ENCODE data around the gene TAPT1. TPM values are rescaled to one million over a fixed set of nuclear protein-coding genes. Genes with fewer than 3 reads are reported as not detected.
A peak's percentile ranks its signal among the peaks of the same experiment; 100 is the strongest.

Gene TAPT1
- total and polyA plus RNA-seq, 4 donors = 7.0 to 56.8 (median 35.7) TPM

- H3K27ac ChIP-seq (ENCODE audit: low read depth in 1 of 2, low read length in 2 of 2) = peak overlapping the region; percentile 60 to 98
- no peaks in the 10 kb centered on the region for H3K9me3 ChIP-seq (ENCODE audit: control insufficient read depth, low read length)
- peaks cover 2 to 11% of the 10 kb centered on the region in 2 donors for H3K4me1 ChIP-seq (ENCODE audit: control insufficient read depth in 1 of 2, insufficient read depth in 2 of 2, low read length in 2 of 2)
- no peaks in the 10 kb centered on the region for H3K36me3 ChIP-seq (ENCODE audit: control insufficient read depth in 1 of 2, insufficient read depth in 2 of 2, low read length in 1 of 2)
- DNase-seq (peak; percentile 69 to 85), ATAC-seq (ENCODE audit: low FRiP score) (peak; percentile 71)
- H3K27me3 ChIP-seq (ENCODE audit: control insufficient read depth in 1 of 2, insufficient read depth in 2 of 2, low read length in 1 of 2) = no peaks in the 10 kb centered on the region
- intact Hi-C loops (cut with DNase I) = no loop called here
- peak overlapping the region; percentile 97 to 98 for H3K4me3 ChIP-seq (ENCODE audit: low read length in 2 of 2)
- WGBS, 2 donors = 0 to 1% methylated on average over 42 to 57 of the region's 57 CpGs
These were observed 668 bp upstream of the TAPT1 start for GRCh38 chr4:16226816-16227461.

DNA sequence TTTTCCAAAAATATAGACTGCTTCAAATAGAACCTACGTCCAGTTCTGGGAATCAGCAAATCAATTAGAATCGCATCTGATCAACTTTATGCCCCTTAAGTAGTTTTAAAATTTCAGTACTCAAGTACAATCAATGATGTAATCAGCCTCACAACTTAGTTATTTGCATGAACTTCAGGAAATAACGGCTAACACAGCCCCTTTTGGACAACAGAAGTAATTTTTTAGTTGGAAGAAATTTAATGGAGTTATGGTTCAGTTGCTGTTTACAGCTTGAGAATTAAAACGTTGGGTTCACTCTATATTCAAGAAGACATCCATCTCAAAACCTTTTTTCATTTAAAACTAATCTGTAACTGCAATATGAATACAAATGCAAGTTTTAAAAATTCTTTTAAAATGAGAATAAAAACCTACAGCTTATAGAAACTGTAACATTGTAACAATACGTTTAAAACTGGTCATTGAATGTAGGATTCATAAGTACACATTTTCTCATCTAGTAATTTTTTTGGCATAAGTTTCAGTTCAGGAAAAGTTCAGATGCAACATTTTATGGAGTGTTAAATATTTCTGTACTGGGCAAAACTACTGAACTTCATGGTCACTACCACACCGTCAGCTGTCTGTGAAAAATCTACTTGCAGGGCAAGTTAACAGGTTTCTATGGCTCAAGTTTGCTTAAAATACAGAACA is 956 bp downstream of the TAPT1 start:
- Histone ChIP-seq H3K36me3 (ENCODE audit: control insufficient read depth in 1 of 2, insufficient read depth in 2 of 2, low read length in 1 of 2) (no peaks in the 10 kb centered on the region), H3K9me3 (ENCODE audit: control insufficient read depth, low read length) (no peaks in the 10 kb centered on the region), H3K4me3 (ENCODE audit: low read length in 2 of 2) (peak overlapping the region; percentile 97 to 98), H3K27me3 (ENCODE audit: control insufficient read depth in 1 of 2, insufficient read depth in 2 of 2, low read length in 1 of 2) (no peaks in the 10 kb centered on the region), H3K4me1 (ENCODE audit: control insufficient read depth in 1 of 2, insufficient read depth in 2 of 2, low read length in 2 of 2) (peaks cover 1 to 11% of the 10 kb centered on the region in 2 donors), H3K27ac (ENCODE audit: low read depth in 1 of 2, low read length in 2 of 2) (peak overlapping the region; percentile 94 to 98)
- no peak for ATAC-seq (ENCODE audit: low FRiP score)
- intact Hi-C loops (cut with DNase I) = no loop called here
- DNase-seq = no peak
- 6% methylated on average over 6 of the region's 6 CpGs for WGBS, 2 donors

DNA sequence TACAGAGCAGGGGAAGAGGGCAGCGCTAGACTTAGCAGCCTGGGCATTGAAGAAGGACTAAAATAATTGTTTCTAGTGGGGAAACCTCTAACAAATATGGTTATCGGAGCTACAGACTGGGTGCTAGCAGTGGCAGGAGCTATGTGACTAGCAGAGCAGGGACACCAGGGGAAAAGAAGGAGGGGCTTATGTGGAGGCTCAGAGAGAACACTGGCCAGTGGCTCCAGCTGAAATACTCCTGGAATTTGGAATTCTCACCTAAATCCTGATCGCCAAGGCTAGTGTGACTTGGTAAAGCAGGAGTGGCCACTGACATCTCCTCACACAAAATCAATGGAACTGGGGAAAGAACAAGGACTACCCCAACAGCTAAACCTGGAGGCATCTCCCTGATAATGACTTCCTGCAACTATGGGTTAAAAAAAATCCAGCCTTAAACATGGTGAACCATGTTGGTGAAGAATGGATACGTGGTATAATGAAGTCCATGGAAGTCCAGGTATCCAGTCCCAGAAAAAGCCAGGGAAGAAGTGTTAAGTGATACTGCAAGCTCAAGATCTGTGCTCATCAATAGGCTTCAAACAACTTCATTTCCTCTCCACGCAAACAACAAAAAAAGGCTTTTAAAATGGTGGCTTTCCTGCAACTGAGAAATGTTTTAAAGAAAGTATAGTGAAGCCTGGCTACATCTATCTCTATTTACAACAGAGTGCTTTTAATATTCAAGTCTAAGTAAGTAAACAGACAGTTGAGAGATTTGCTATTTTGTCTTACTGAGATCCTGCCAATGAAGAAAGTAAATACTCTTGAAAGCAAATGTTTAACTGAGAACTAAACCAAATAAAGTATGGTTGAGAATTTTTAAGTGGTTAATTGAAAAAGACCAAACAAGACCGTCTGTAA is 1.8 kb downstream of the TAPT1 start:
- Histone ChIP-seq H3K4me1 (ENCODE audit: control insufficient read depth in 1 of 2, insufficient read depth in 2 of 2, low read length in 2 of 2) (peaks cover 0 to 11% of the 10 kb centered on the region in 2 donors), H3K9me3 (ENCODE audit: control insufficient read depth, low read length) (no peaks in the 10 kb centered on the region), H3K4me3 (ENCODE audit: low read length in 2 of 2) (peak overlapping the region; percentile 38 to 48), H3K27me3 (ENCODE audit: control insufficient read depth in 1 of 2, insufficient read depth in 2 of 2, low read length in 1 of 2) (no peaks in the 10 kb centered on the region), H3K27ac (ENCODE audit: low read depth in 1 of 2, low read length in 2 of 2) (peak overlapping the region in 1 of 2 donors; percentile 7), H3K36me3 (ENCODE audit: control insufficient read depth in 1 of 2, insufficient read depth in 2 of 2, low read length in 1 of 2) (no peaks in the 10 kb centered on the region)
- intact Hi-C loops (cut with DNase I) = no loop called here
- no peak for DNase-seq
- 53 to 54% methylated on average over 6 of the region's 6 CpGs for WGBS, 2 donors
- no peak for ATAC-seq (ENCODE audit: low FRiP score)

GRCh38 chr4:16222957-16223527 is 3.2 kb downstream of the TAPT1 start:
- intact Hi-C loops (cut with DNase I) = no loop called here
- H3K4me3 ChIP-seq (ENCODE audit: low read length in 2 of 2) = no peak overlapping the region
- peaks cover 0 to 13% of the 10 kb centered on the region in 2 donors for H3K4me1 ChIP-seq (ENCODE audit: control insufficient read depth in 1 of 2, insufficient read depth in 2 of 2, low read length in 2 of 2)

DNA sequence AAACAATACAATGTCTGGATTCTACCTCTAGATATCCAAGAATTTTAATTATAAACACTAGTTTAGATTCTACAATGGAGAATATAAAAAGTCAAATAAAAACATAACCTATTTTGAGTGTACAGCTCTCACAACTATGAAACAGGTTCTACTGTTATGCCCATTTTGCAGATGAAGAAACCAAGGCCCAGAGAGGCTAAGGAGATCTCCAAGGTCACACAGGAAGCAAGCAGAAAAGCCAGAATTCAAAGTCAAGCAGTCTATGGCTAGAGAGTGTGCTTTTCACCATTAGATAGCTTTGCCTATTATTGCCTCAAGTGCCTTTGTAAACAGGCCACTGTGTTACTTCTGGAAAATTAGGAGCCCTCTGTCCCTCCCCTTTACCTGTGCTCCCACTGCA is 7.3 kb downstream of the TAPT1 start:
- ATAC-seq (ENCODE audit: low FRiP score) = no peak
- intact Hi-C loops (cut with DNase I) = no loop called here

More at GRCh38 chr4:16222957-16223527, 3.2 kb downstream of the TAPT1 start:
- no peak overlapping the region for H3K27ac ChIP-seq (ENCODE audit: low read depth in 1 of 2, low read length in 2 of 2)
- ATAC-seq (ENCODE audit: low FRiP score) = no peak
- DNase-seq = no peak
- no peaks in the 10 kb centered on the region for H3K27me3 ChIP-seq (ENCODE audit: control insufficient read depth in 1 of 2, insufficient read depth in 2 of 2, low read length in 1 of 2)
- no peaks in the 10 kb centered on the region for H3K9me3 ChIP-seq (ENCODE audit: control insufficient read depth, low read length)
- no peaks in the 10 kb centered on the region for H3K36me3 ChIP-seq (ENCODE audit: control insufficient read depth in 1 of 2, insufficient read depth in 2 of 2, low read length in 1 of 2)

GRCh38 chr4:16217300-16218051 is 8.8 kb downstream of the TAPT1 start:
- WGBS, 2 donors = 70 to 75% methylated on average over 6 of the region's 6 CpGs
- no peak for ATAC-seq (ENCODE audit: low FRiP score)
- Histone ChIP-seq H3K4me1 (ENCODE audit: control insufficient read depth in 1 of 2, insufficient read depth in 2 of 2, low read length in 2 of 2) (peaks cover 3 to 4% of the 10 kb centered on the region in 2 donors), H3K27ac (ENCODE audit: low read depth in 1 of 2, low read length in 2 of 2) (no peak overlapping the region), H3K4me3 (ENCODE audit: low read length in 2 of 2) (no peak overlapping the region), H3K9me3 (ENCODE audit: control insufficient read depth, low read length) (no peaks in the 10 kb centered on the region), H3K36me3 (ENCODE audit: control insufficient read depth in 1 of 2, insufficient read depth in 2 of 2, low read length in 1 of 2) (peaks cover 0 to 3% of the 10 kb centered on the region in 2 donors), H3K27me3 (ENCODE audit: control insufficient read depth in 1 of 2, insufficient read depth in 2 of 2, low read length in 1 of 2) (no peaks in the 10 kb centered on the region)
- DNase-seq = no peak
- intact Hi-C loops (cut with DNase I) = no loop called here

More for the DNA sequence above, 7.3 kb downstream of the TAPT1 start:
- H3K4me1 ChIP-seq (ENCODE audit: control insufficient read depth in 1 of 2, insufficient read depth in 2 of 2, low read length in 2 of 2) = peaks cover 3 to 10% of the 10 kb centered on the region in 2 donors
- H3K36me3 ChIP-seq (ENCODE audit: control insufficient read depth in 1 of 2, insufficient read depth in 2 of 2, low read length in 1 of 2) = peaks cover 0 to 3% of the 10 kb centered on the region in 2 donors
- H3K4me3 ChIP-seq (ENCODE audit: low read length in 2 of 2) = no peak overlapping the region
- no peaks in the 10 kb centered on the region for H3K9me3 ChIP-seq (ENCODE audit: control insufficient read depth, low read length)
- no peak for DNase-seq
- H3K27ac ChIP-seq (ENCODE audit: low read depth in 1 of 2, low read length in 2 of 2) = no peak overlapping the region
- H3K27me3 ChIP-seq (ENCODE audit: control insufficient read depth in 1 of 2, insufficient read depth in 2 of 2, low read length in 1 of 2) = no peaks in the 10 kb centered on the region

DNA sequence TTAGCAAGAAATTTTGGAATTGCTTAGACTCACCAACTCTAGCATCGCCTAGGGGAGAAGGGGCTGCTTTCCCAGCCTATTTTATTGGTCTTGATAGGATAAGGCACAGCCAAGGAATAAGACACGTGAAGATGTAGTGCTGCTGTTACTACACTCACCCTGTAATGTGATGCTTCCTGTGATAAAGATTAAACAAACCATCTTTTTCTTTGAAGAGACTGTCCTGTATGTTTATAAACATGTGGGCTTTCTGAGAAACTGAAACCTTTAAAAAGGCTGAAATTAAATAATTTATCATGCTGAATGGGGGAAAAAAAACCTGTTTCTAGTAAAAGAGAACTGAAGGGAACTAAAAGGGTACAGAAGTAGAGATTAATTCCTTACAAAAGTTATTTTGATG is 13.2 kb downstream of the TAPT1 start:
- Histone ChIP-seq H3K4me1 (ENCODE audit: control insufficient read depth in 1 of 2, insufficient read depth in 2 of 2, low read length in 2 of 2) (peaks cover 1 to 7% of the 10 kb centered on the region in 2 donors), H3K9me3 (ENCODE audit: control insufficient read depth, low read length) (no peaks in the 10 kb centered on the region), H3K27ac (ENCODE audit: low read depth in 1 of 2, low read length in 2 of 2) (no peak overlapping the region), H3K27me3 (ENCODE audit: control insufficient read depth in 1 of 2, insufficient read depth in 2 of 2, low read length in 1 of 2) (no peaks in the 10 kb centered on the region), H3K36me3 (ENCODE audit: control insufficient read depth in 1 of 2, insufficient read depth in 2 of 2, low read length in 1 of 2) (peaks cover 2 to 8% of the 10 kb centered on the region in 2 donors), H3K4me3 (ENCODE audit: low read length in 2 of 2) (no peak overlapping the region)
- ATAC-seq (ENCODE audit: low FRiP score) = no peak
- WGBS, 2 donors = 62 to 78% methylated on average over 2 of the region's 2 CpGs
- DNase-seq = no peak
- intact Hi-C loops (cut with DNase I) = no loop called here

Data from aorta (tissue), 5 donors.